Measurements from ENCODE around the gene RNF224. TPM values are rescaled to one million over a fixed set of nuclear protein-coding genes. Genes with fewer than 3 reads are reported as not detected.

RNF224 gene
- total and polyA plus RNA-seq, 2 of the 13 experiments (the other 11 are each of a cell fraction or from before 2014, with no cell fraction given): 0.09 TPM; not detected in 1

DNA sequence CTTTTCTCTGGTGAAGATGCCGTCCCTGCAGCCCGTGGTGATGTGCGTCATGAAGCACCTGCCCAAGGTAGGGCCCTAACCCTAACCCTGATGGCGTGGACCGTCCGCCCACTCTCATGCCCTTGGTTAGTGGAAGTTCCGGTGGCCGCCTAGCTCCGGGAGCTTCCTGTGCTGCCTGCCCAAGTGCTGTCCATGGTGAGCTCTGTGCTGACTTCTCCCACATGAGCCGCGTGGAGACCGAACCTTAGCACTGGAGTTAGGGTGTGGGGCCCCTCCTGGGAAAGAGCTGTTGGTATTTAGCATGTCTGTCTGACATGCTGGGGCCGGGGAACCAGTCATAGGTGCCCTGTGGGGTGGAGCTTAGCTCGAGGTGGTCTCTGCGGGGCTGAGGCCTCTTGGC is 29.1 kb downstream of the RNF224 start (continued):
- TF ChIP-seq, protein P1, sequence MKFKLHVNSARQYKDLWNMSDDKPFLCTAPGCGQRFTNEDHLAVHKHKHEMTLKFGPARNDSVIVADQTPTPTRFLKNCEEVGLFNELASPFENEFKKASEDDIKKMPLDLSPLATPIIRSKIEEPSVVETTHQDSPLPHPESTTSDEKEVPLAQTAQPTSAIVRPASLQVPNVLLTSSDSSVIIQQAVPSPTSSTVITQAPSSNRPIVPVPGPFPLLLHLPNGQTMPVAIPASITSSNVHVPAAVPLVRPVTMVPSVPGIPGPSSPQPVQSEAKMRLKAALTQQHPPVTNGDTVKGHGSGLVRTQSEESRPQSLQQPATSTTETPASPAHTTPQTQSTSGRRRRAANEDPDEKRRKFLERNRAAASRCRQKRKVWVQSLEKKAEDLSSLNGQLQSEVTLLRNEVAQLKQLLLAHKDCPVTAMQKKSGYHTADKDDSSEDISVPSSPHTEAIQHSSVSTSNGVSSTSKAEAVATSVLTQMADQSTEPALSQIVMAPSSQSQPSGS (CRISPR knock-in tag; IDR thresholded peaks at IDR 0.05): no peak
- TF ChIP-seq ATF7 (IDR thresholded peaks at IDR 0.05) (no peak), ATF7 (CRISPR knock-in tag; IDR thresholded peaks at IDR 0.05) (no peak), ZFP41 (CRISPR knock-in tag; IDR thresholded peaks at IDR 0.05; ENCODE audit: borderline replicate concordance) (no peak), GZF1 (CRISPR knock-in tag; IDR thresholded peaks at IDR 0.05) (no peak), ZNF547 (CRISPR knock-in tag; IDR thresholded peaks at IDR 0.05) (peak; percentile 52; the same call in 1 of the 2 replicates), ZNF644 (CRISPR knock-in tag; IDR thresholded peaks at IDR 0.05; ENCODE audit: low read depth) (no peak)
- TF ChIP-seq, protein P2, sequence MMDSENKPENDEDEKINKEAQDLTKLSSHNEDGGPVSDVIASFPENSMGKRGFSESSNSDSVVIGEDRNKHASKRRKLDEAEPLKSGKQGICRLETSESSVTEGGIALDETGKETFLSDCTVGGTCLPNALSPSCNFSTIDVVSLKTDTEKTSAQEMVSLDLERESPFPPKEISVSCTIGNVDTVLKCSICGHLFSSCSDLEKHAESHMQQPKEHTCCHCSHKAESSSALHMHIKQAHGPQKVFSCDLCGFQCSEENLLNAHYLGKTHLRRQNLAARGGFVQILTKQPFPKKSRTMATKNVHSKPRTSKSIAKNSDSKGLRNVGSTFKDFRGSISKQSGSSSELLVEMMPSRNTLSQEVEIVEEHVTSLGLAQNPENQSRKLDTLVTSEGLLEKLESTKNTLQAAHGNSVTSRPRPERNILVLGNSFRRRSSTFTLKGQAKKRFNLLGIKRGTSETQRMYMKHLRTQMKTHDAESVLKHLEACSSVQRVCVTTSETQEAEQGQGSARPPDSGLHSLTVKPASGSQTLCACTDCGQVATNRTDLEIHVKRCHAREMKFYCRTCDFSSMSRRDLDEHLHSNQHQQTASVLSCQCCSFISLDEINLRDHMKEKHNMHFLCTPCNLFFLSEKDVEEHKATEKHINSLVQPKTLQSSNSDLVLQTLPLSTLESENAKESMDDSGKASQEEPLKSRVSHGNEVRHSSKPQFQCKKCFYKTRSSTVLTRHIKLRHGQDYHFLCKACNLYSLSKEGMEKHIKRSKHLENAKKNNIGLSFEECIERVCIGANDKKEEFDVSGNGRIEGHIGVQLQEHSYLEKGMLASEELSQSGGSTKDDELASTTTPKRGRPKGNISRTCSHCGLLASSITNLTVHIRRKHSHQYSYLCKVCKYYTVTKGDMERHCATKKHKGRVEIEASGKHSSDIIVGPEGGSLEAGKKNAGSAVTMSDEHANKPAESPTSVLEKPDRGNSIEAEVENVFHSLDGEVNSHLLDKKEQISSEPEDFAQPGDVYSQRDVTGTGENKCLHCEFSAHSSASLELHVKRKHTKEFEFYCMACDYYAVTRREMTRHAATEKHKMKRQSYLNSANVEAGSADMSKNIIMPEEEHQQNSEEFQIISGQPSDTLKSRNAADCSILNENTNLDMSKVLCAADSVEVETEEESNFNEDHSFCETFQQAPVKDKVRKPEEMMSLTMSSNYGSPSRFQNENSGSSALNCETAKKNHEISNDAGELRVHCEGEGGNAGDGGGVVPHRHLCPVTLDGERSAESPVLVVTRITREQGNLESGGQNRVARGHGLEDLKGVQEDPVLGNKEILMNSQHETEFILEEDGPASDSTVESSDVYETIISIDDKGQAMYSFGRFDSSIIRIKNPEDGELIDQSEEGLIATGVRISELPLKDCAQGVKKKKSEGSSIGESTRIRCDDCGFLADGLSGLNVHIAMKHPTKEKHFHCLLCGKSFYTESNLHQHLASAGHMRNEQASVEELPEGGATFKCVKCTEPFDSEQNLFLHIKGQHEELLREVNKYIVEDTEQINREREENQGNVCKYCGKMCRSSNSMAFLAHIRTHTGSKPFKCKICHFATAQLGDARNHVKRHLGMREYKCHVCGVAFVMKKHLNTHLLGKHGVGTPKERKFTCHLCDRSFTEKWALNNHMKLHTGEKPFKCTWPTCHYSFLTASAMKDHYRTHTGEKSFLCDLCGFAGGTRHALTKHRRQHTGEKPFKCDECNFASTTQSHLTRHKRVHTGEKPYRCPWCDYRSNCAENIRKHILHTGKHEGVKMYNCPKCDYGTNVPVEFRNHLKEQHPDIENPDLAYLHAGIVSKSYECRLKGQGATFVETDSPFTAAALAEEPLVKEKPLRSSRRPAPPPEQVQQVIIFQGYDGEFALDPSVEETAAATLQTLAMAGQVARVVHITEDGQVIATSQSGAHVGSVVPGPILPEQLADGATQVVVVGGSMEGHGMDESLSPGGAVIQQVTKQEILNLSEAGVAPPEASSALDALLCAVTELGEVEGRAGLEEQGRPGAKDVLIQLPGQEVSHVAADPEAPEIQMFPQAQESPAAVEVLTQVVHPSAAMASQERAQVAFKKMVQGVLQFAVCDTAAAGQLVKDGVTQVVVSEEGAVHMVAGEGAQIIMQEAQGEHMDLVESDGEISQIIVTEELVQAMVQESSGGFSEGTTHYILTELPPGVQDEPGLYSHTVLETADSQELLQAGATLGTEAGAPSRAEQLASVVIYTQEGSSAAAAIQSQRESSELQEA (CRISPR knock-in tag; IDR thresholded peaks at IDR 0.05; ENCODE audit: not compliant biosample characterization): no peak
- TF ChIP-seq, protein P3, sequence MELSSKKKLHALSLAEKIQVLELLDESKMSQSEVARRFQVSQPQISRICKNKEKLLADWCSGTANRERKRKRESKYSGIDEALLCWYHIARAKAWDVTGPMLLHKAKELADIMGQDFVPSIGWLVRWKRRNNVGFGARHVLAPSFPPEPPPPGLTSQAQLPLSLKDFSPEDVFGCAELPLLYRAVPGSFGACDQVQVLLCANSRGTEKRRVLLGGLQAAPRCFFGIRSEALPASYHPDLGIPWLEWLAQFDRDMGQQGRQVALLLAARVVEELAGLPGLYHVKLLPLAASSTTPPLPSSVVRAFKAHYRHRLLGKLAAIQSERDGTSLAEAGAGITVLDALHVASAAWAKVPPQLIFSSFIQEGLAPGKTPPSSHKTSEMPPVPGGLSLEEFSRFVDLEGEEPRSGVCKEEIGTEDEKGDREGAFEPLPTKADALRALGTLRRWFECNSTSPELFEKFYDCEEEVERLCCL (CRISPR knock-in tag; IDR thresholded peaks at IDR 0.05; ENCODE audit: borderline replicate concordance): no peak
- TF ChIP-seq, protein P4, sequence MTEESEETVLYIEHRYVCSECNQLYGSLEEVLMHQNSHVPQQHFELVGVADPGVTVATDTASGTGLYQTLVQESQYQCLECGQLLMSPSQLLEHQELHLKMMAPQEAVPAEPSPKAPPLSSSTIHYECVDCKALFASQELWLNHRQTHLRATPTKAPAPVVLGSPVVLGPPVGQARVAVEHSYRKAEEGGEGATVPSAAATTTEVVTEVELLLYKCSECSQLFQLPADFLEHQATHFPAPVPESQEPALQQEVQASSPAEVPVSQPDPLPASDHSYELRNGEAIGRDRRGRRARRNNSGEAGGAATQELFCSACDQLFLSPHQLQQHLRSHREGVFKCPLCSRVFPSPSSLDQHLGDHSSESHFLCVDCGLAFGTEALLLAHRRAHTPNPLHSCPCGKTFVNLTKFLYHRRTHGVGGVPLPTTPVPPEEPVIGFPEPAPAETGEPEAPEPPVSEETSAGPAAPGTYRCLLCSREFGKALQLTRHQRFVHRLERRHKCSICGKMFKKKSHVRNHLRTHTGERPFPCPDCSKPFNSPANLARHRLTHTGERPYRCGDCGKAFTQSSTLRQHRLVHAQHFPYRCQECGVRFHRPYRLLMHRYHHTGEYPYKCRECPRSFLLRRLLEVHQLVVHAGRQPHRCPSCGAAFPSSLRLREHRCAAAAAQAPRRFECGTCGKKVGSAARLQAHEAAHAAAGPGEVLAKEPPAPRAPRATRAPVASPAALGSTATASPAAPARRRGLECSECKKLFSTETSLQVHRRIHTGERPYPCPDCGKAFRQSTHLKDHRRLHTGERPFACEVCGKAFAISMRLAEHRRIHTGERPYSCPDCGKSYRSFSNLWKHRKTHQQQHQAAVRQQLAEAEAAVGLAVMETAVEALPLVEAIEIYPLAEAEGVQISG (CRISPR knock-in tag; IDR thresholded peaks at IDR 0.05): no peak
- TF ChIP-seq, protein P5, sequence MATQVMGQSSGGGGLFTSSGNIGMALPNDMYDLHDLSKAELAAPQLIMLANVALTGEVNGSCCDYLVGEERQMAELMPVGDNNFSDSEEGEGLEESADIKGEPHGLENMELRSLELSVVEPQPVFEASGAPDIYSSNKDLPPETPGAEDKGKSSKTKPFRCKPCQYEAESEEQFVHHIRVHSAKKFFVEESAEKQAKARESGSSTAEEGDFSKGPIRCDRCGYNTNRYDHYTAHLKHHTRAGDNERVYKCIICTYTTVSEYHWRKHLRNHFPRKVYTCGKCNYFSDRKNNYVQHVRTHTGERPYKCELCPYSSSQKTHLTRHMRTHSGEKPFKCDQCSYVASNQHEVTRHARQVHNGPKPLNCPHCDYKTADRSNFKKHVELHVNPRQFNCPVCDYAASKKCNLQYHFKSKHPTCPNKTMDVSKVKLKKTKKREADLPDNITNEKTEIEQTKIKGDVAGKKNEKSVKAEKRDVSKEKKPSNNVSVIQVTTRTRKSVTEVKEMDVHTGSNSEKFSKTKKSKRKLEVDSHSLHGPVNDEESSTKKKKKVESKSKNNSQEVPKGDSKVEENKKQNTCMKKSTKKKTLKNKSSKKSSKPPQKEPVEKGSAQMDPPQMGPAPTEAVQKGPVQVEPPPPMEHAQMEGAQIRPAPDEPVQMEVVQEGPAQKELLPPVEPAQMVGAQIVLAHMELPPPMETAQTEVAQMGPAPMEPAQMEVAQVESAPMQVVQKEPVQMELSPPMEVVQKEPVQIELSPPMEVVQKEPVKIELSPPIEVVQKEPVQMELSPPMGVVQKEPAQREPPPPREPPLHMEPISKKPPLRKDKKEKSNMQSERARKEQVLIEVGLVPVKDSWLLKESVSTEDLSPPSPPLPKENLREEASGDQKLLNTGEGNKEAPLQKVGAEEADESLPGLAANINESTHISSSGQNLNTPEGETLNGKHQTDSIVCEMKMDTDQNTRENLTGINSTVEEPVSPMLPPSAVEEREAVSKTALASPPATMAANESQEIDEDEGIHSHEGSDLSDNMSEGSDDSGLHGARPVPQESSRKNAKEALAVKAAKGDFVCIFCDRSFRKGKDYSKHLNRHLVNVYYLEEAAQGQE (IDR thresholded peaks at IDR 0.05; ENCODE audit: borderline replicate concordance in 1 of 2, low read depth in 1 of 2, low read length in 2 of 2): peak in 1 of 2 experiments; percentile 63; a peak in 2 of 4 replicates
